Natural killer cell (primary cell): ENCODE measurements around the gene METTL26. TPM values are rescaled to one million over a fixed set of nuclear protein-coding genes. Genes with fewer than 3 reads are reported as not detected.
A peak's percentile ranks its signal among the peaks of the same experiment; 100 is the strongest.

Experiments used
- ATAC-seq, 3 donors: fragments of 150-1000 bp in 2 of 3; fragments of 200-7000 bp in 1 of 3; cut with Tn5 transposase; 1 replicate in 1 of 3; 2 replicates in 2 of 3; pipeline ENCODE4 v1.10.0; 2021; ENCODE audit warnings: mild to moderate bottlenecking in 2 of 3, moderate library complexity in 2 of 3
- DNase-seq, 2 donors: peaks; one replicate each; pipeline versions ENCODE4 v3.0.0 to v3.0.0-alpha.2; 2013 to 2021; ENCODE audit warnings: mixed read lengths in 1 of 2
- H3K27ac ChIP-seq: one replicate; pipeline ENCODE4 v1.5.1; 2013; ENCODE audit warnings: mild to moderate bottlenecking, low read length
- H3K27me3 ChIP-seq: one replicate; pipeline ENCODE4 v1.6.1; 2013; ENCODE audit warnings: low read length; ENCODE audit not compliant: control insufficient read depth, insufficient read depth
- H3K36me3 ChIP-seq: one replicate; pipeline ENCODE4 v1.6.1; 2013; ENCODE audit warnings: low read length; ENCODE audit not compliant: control insufficient read depth, insufficient read depth
- H3K4me1 ChIP-seq: one replicate; pipeline ENCODE4 v1.6.1; 2013; ENCODE audit warnings: low read length; ENCODE audit not compliant: control insufficient read depth, insufficient read depth
- H3K4me3 ChIP-seq: one replicate; pipeline ENCODE4 v1.5.1; 2013; ENCODE audit warnings: low read length
- H3K9me3 ChIP-seq: one replicate; pipeline ENCODE4 v1.6.1; 2013; ENCODE audit warnings: low read length; ENCODE audit not compliant: control insufficient read depth, insufficient read depth
- H3K27ac Mint-ChIP-seq, 2 donors: one replicate each; pipeline ENCODE4 v1.8.0; 2022; ENCODE audit warnings: mild to moderate bottlenecking in 2 of 2, mixed read lengths in 2 of 2, moderate library complexity in 1 of 2
- H3K27me3 Mint-ChIP-seq, 2 donors: one replicate each; pipeline ENCODE4 v1.8.0; 2022; ENCODE audit warnings: low read depth in 2 of 2, mixed read lengths in 2 of 2
- H3K36me3 Mint-ChIP-seq: one replicate; pipeline ENCODE4 v1.8.0; 2022; ENCODE audit warnings: mixed read lengths
- H3K4me1 Mint-ChIP-seq, 2 donors: one replicate each; pipeline ENCODE4 v1.8.0; 2022; ENCODE audit warnings: mixed read lengths in 2 of 2
- H3K4me3 Mint-ChIP-seq: one replicate; pipeline ENCODE4 v1.8.0; 2022; ENCODE audit warnings: mild to moderate bottlenecking, moderate library complexity, mixed read lengths
- H3K9me3 Mint-ChIP-seq, 2 donors: one replicate each; pipeline ENCODE4 v1.8.0; 2022; ENCODE audit warnings: mixed read lengths in 2 of 2
- WGBS: methylation state at CpG from one replicate; pipeline ENCODE4 v1.1.7; 2013; ENCODE audit warnings: missing lambda C conversion rate; ENCODE audit not compliant: insufficient coverage; 5-methylcytosine and 5-hydroxymethylcytosine counted together
- intact Hi-C: fragments of 100-400 bp; cut with micrococcal nuclease; formaldehyde crosslinking; loops from one replicate; pipeline ENCODE4 v1.14.2; 2022
- total RNA-seq, 4 donors: library from RNA; stranded (reverse); fragments of 120-200 nt in 1 of 4; gene quantifications; one replicate each; pipeline versions ENCODE4 v1.2.3 to v1.2.4, GENCODE V29; 2013 to 2022
- TF ChIP-seq, protein P1 (sequence below): fragments of 200-600 bp; IDR thresholded peaks from one replicate; pipeline ENCODE4 v1.8.0; 2022; ENCODE audit warnings: antibody characterized with exemption

The METTL26 gene
- total RNA-seq, 3 donors from 2014 or later (not counting 1 experiment from before 2014, with no cell fraction given): 33.7 to 36.3 (median 36.1) TPM

DNA sequence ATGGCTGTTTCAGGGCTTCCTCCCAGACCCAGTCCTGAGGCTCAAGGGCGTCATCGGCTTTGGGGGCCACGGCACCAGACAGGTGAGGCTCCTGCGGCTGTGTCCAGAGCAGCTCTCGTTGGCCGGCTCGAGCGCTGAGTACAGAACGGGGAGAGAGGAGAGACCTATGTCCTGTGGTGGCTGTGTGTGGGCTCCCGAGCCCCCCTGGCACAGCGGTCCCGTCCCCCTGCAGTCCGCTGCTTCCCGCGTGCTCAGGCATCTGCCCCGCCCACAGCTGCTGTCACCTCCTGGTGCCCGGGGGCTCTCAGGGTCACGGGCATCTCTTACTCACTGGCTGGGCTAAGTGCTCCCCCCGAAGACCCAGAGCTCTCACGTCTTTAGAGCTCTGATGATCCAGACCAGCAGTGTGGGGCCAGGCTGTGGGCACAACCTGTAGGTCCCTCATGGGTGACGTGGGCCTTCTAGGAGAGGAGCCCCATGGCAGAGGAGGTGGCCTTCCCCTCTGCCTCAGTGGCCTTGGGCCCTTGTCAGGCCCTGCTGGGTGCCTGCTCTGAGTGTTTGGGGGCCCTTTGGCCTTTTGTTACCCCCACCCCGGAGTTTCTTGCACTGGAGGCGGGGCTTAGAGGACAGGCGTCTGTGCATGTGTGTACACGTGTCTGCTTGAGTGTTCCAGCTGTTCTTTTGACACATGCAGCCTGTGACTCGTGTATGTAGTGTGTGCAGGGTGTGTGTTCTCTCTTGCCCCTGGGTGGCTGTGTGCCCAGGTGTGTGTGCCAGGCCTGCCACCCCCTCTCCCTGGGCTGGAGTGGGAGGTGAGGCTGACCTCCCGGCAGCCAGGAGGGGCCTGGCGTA, 16.6 kb upstream of the METTL26 start:
- no peak overlapping the region for H3K4me3 ChIP-seq
- H3K27me3 Mint-ChIP-seq: no peaks in the 10 kb centered on the region
- no peaks in the 10 kb centered on the region for H3K9me3 ChIP-seq
- intact Hi-C loops: no loop called here
- WGBS: 95% methylated on average over 28 of the region's 28 CpGs
- no peaks in the 10 kb centered on the region for H3K36me3 ChIP-seq
- H3K9me3 Mint-ChIP-seq: no peaks in the 10 kb centered on the region
- no peak for ATAC-seq
- no peaks in the 10 kb centered on the region for H3K36me3 Mint-ChIP-seq
- H3K4me1 ChIP-seq: peaks cover 20% of the 10 kb centered on the region
- H3K27me3 ChIP-seq: no peaks in the 10 kb centered on the region
- no peak overlapping the region for H3K27ac ChIP-seq
- H3K27ac Mint-ChIP-seq: no peak overlapping the region
- no peak for DNase-seq
- H3K4me1 Mint-ChIP-seq: peaks cover 0 to 9% of the 10 kb centered on the region in 2 donors
- TF ChIP-seq, protein P1, sequence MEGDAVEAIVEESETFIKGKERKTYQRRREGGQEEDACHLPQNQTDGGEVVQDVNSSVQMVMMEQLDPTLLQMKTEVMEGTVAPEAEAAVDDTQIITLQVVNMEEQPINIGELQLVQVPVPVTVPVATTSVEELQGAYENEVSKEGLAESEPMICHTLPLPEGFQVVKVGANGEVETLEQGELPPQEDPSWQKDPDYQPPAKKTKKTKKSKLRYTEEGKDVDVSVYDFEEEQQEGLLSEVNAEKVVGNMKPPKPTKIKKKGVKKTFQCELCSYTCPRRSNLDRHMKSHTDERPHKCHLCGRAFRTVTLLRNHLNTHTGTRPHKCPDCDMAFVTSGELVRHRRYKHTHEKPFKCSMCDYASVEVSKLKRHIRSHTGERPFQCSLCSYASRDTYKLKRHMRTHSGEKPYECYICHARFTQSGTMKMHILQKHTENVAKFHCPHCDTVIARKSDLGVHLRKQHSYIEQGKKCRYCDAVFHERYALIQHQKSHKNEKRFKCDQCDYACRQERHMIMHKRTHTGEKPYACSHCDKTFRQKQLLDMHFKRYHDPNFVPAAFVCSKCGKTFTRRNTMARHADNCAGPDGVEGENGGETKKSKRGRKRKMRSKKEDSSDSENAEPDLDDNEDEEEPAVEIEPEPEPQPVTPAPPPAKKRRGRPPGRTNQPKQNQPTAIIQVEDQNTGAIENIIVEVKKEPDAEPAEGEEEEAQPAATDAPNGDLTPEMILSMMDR: no peak
- H3K4me3 Mint-ChIP-seq: no peak overlapping the region

DNA sequence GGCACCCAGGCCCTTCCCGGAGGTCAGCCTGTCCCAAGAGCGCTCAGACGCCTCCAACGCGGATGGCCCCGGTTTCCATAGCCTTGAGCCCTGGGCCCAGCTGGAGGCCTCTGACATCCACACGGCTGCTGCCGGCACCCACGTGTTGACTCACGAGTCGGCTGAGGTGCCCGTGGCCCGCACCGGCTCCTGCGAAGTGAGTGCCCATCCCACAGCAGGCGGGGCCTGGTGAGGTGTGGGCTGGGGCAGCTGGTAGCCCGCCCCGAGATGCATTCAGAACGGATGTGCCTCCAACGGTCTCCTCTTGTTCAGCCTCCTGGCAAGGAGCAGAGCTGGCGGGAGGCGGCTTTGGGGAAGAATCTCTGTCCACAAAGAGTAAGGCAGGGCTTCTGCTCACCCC, 15.7 kb upstream of the METTL26 start:
- Histone ChIP-seq H3K36me3 (no peaks in the 10 kb centered on the region), H3K9me3 (no peaks in the 10 kb centered on the region), H3K4me1 (peaks cover 25% of the 10 kb centered on the region), H3K27ac (no peak overlapping the region), H3K27me3 (no peaks in the 10 kb centered on the region), H3K4me3 (no peak overlapping the region)
- Mint-ChIP-seq H3K4me3 (no peak overlapping the region), H3K4me1 (peaks cover 0 to 9% of the 10 kb centered on the region in 2 donors), H3K36me3 (no peaks in the 10 kb centered on the region), H3K27me3 (no peaks in the 10 kb centered on the region), H3K27ac (no peak overlapping the region), H3K9me3 (no peaks in the 10 kb centered on the region)
- TF ChIP-seq, protein P1: no peak
- WGBS: 96% methylated on average over 22 of the region's 22 CpGs
- ATAC-seq (no peak), DNase-seq (no peak)
- intact Hi-C loops: no loop called here

DNA sequence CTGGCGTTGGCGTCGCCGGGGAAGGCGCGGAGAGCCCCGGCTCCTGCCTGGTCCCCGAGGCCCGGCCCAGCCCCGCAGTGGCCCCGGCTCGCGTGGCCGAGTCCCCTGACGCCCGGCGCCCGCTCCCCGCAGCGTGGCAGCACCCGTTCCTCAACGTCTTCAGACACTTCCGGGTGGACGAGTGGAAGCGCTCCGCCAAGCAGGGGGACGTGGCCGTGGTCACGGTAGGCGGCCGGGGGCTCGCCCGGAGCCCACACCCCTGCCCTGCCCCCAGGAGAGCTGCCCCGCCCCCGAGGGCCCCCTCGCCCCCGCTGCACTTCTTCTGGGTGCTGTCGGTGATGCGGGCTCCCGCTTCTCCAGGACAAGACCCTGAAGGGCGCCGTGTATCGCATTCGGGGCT, 13.5 kb upstream of the METTL26 start:
- Histone ChIP-seq H3K9me3 (no peaks in the 10 kb centered on the region), H3K4me3 (peak overlapping the region; percentile 10), H3K4me1 (peaks cover 25% of the 10 kb centered on the region), H3K27ac (no peak overlapping the region), H3K27me3 (no peaks in the 10 kb centered on the region), H3K36me3 (no peaks in the 10 kb centered on the region)
- no peaks in the 10 kb centered on the region for H3K27me3 Mint-ChIP-seq
- H3K9me3 Mint-ChIP-seq: no peaks in the 10 kb centered on the region
- DNase-seq (no peak), ATAC-seq (peak in 2 of 3 donors; percentile 7 to 9)
- peak overlapping the region; percentile 65 for H3K4me3 Mint-ChIP-seq
- WGBS: 4% methylated on average over 44 of the region's 44 CpGs
- H3K4me1 Mint-ChIP-seq: peaks cover 0 to 9% of the 10 kb centered on the region in 2 donors
- intact Hi-C loops: no loop called here
- no peak overlapping the region for H3K27ac Mint-ChIP-seq
- no peaks in the 10 kb centered on the region for H3K36me3 Mint-ChIP-seq
- TF ChIP-seq, protein P1: no peak
